Endothelial cell of umbilical vein (primary cell): ENCODE results near the gene RNF121.

Experiments
- CTCF ChIP-seq, 2 donors: IDR thresholded peaks; 1 replicate in 1 of 2; 2 replicates in 1 of 2; pipeline ENCODE4 v1.5.1; 2011; ENCODE audit warnings: low read length in 2 of 2, mild to moderate bottlenecking in 2 of 2, moderate library complexity in 2 of 2, control low read depth in 1 of 2, inconsistent platforms in 1 of 2, low read depth in 1 of 2; ENCODE audit not compliant: insufficient read depth in 1 of 2; ENCODE audit errors: extremely low read depth in 1 of 2
- EZH2 ChIP-seq: IDR thresholded peaks from 2 replicates; pipeline ENCODE4 v1.6.1; 2012; ENCODE audit warnings: borderline replicate concordance, low read depth, mild to moderate bottlenecking, moderate library complexity, low read length, inconsistent platforms; ENCODE audit not compliant: severe bottlenecking
- GATA2 ChIP-seq: IDR thresholded peaks from 2 replicates; pipeline ENCODE4 v1.7.0; 2011; ENCODE audit warnings: low read depth, mild to moderate bottlenecking, moderate library complexity, mixed read lengths, low read length; ENCODE audit not compliant: insufficient read length, insufficient read depth
- MAX ChIP-seq: IDR thresholded peaks from 2 replicates; pipeline ENCODE4 v1.6.1; 2011; ENCODE audit not compliant: insufficient read depth, insufficient read length
- MYC ChIP-seq: IDR thresholded peaks from one replicate; pipeline ENCODE4 v1.6.1; 2011; ENCODE audit warnings: mild to moderate bottlenecking, low read depth, low read length
- POLR2A ChIP-seq: IDR thresholded peaks from 2 replicates; pipeline ENCODE4 v1.6.1; 2012; ENCODE audit warnings: low read depth, mild to moderate bottlenecking, control low read depth, low read length
- POLR2AphosphoS5 ChIP-seq: IDR thresholded peaks from 2 replicates; pipeline ENCODE4 v1.6.1; 2012; ENCODE audit warnings: low read depth, mild to moderate bottlenecking, control low read depth, low read length, moderate library complexity; ENCODE audit not compliant: insufficient read depth

- TF ChIP-seq POLR2A, result no peak
- no peak for TF ChIP-seq EZH2
- no peak for TF ChIP-seq CTCF (IDR thresholded peaks at IDR 0.05; ENCODE audit: extremely low read depth in 1 of 2, insufficient read depth in 1 of 2, low read depth in 1 of 2, low read length in 2 of 2)
- no peak for TF ChIP-seq POLR2AphosphoS5
- no peak for TF ChIP-seq MAX
- TF ChIP-seq MYC, result no peak
- TF ChIP-seq GATA2, result no peak
Observed at GRCh38 chr11:72008728-72009127, 79.9 kb downstream of the RNF121 start.
